GM21737 (cell line): ENCODE data around the gene AWAT2.

Experiments used
- ATAC-seq: cut with Tn5 transposase; IDR thresholded peaks from one replicate; pipeline ENCODE4 v1.9.1; 2021; ENCODE audit warnings: mild to moderate bottlenecking, moderate library complexity; ENCODE audit not compliant: unreplicated experiment

AWAT2 gene

GRCh38 chrX:70042399-70043371 lies 7.1 kb downstream of the AWAT2 start:
- no peak for ATAC-seq

GRCh38 chrX:70041993-70042392 lies 7.7 kb downstream of the AWAT2 start:
- ATAC-seq: no peak

GRCh38 chrX:70039758-70040157 lies 10.0 kb downstream of the AWAT2 start:
- ATAC-seq: no peak

- no peak for ATAC-seq
Measured at GRCh38 chrX:70038951-70039350, 10.8 kb downstream of the AWAT2 start.

- no peak for ATAC-seq
Measured at GRCh38 chrX:70038515-70038914, 11.2 kb downstream of the AWAT2 start.

GRCh38 chrX:70034646-70035045 lies 15.1 kb downstream of the AWAT2 start:
- ATAC-seq: no peak

- ATAC-seq: no peak
Measured at GRCh38 chrX:70033348-70034051, 16.2 kb downstream of the AWAT2 start.

- ATAC-seq: no peak
Measured at GRCh38 chrX:70032792-70033191, 16.9 kb downstream of the AWAT2 start.

- ATAC-seq: no peak
Measured at GRCh38 chrX:70030301-70030767, 19.4 kb downstream of the AWAT2 start.

- ATAC-seq: no peak
Measured at GRCh38 chrX:70029863-70030262, 19.9 kb downstream of the AWAT2 start.

GRCh38 chrX:70026851-70027200 lies 22.9 kb downstream of the AWAT2 start:
- ATAC-seq: no peak

GRCh38 chrX:70026112-70026850 lies 23.5 kb downstream of the AWAT2 start:
- no peak for ATAC-seq

- no peak for ATAC-seq
Measured at GRCh38 chrX:70025464-70025863, 24.3 kb downstream of the AWAT2 start.

GRCh38 chrX:70022616-70023015 lies 27.1 kb downstream of the AWAT2 start:
- no peak for ATAC-seq

GRCh38 chrX:70016513-70016912 lies 33.2 kb downstream of the AWAT2 start:
- no peak for ATAC-seq

GRCh38 chrX:70013466-70014381 lies 36.0 kb downstream of the AWAT2 start:
- no peak for ATAC-seq

GRCh38 chrX:70012756-70013155 lies 37.0 kb downstream of the AWAT2 start:
- no peak for ATAC-seq

GRCh38 chrX:70009970-70010369 lies 39.8 kb downstream of the AWAT2 start:
- ATAC-seq: no peak

GRCh38 chrX:70009049-70009448 lies 40.7 kb downstream of the AWAT2 start:
- no peak for ATAC-seq

GRCh38 chrX:70007946-70008345 lies 41.8 kb downstream of the AWAT2 start:
- no peak for ATAC-seq
